Spleen (tissue), 7 donors: ENCODE measurements around the gene H1-8.

ENCODE experiments used
- CTCF ChIP-seq, 11 experiments: fragments of 200-600 bp in 7 of 11; fragments of 450-650 bp in 4 of 11; sonication (generic) in 4 of 11; IDR thresholded peaks in 8 of 11; conservative IDR thresholded peaks in 3 of 11; 1 replicate in 7 of 11; 2 replicates in 4 of 11; pipeline versions ENCODE4 v1.4.0 to v1.8.0; 2016 to 2021; ENCODE audit warnings: antibody characterized with exemption in 11 of 11, inconsistent platforms in 4 of 11, mild to moderate bottlenecking in 1 of 11
- POLR2A ChIP-seq, 3 donors: fragments of 450-650 bp; IDR thresholded peaks; one replicate each; pipeline ENCODE4 v1.5.1; 2017; ENCODE audit warnings: antibody characterized with exemption in 3 of 3, mild to moderate bottlenecking in 1 of 3
- POLR2AphosphoS5 ChIP-seq, 3 donors: sonication (generic); formaldehyde crosslinking; IDR thresholded peaks; one replicate each; pipeline ENCODE4 v1.5.1; 2017; ENCODE audit warnings: antibody characterized with exemption in 3 of 3
- donor health status: DM: no; HTN: no; CAD: no; lungs with moderate emphysema.
- donor health status: DM: no; HTN: no; CAD: no.
- donor health status: DM: no; HTN: no; CAD: no.

DNA sequence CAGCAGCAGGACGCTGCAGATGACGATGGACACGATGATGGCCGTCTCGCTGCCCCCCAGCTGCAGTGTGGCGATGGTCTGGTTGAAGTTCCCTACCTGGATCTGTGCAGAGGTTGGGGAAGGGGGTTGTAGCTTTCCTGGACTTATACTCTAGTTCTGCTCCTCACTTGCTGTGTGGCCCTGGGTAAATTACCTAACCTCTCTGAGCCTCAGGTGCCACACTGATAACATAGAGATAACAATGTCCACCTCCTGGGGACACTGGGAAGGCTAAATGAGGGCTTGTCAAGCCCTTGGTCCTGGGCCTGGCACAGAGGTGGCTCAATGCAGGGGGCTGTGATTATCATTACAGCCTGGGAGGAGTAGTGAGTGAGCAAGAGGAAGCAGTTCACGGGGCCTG, 26.9 kb downstream of the H1-8 start:
- TF ChIP-seq CTCF (IDR thresholded peaks at IDR 0.05 in 8 of 11, conservative IDR thresholded peaks at IDR 0.05 in 3 of 11) (no peak), POLR2AphosphoS5 (IDR thresholded peaks at IDR 0.05) (peak in 1 of 3 donors; percentile 28), POLR2A (IDR thresholded peaks at IDR 0.05) (no peak)
